NCI-H2196 (cell line): ENCODE data around the gene KHK.

Experiments
- DNase-seq: peaks from one replicate; lab custom pipeline; 2025; ENCODE audit not compliant: unreplicated experiment; lab: John Stamatoyannopoulos, UW

KHK gene

DNA sequence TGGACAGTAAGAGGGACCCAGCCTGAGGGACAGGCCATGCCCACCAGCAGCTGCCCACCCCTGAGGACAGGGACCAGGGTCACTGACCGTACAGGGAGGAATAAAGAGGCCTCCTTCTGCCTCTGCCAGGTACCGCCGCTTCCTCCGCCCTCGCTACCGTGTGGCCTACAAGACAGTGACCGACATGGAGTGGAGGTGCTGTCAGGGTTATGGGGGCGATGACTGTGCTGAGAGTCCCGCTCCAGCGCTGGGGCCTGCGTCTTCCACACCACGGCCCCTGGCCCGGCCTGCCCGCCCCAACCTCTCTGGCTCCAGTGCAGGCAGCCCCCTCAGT lies 6.0 kb upstream of the KHK start:
- no peak for DNase-seq

DNA sequence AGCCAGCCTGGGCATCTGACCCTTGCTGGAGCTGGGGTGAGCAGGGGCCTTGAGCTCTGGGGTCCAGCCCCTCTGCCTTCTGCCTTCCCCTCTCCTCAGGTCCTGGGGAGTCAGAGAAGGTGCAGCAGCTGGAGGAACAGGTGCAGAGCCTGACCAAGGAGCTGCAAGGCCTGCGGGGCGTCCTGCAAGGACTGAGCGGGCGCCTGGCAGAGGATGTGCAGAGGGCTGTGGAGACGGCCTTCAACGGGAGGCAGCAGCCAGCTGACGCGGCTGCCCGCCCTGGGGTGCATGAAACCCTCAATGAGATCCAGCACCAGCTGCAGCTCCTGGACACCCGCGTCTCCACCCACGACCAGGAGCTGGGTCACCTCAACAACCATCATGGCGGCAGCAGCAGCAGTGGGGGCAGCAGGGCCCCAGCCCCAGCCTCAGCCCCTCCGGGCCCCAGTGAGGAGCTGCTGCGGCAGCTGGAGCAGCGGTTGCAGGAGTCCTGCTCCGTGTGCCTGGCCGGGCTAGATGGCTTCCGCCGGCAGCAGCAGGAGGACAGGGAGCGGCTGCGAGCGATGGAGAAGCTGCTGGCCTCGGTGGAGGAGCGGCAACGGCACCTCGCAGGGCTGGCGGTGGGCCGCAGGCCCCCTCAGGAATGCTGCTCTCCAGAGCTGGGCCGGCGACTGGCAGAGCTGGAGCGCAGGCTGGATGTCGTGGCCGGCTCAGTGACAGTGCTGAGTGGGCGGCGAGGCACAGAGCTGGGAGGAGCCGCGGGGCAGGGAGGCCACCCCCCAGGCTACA lies 4.4 kb upstream of the KHK start:
- no peak for DNase-seq

DNA sequence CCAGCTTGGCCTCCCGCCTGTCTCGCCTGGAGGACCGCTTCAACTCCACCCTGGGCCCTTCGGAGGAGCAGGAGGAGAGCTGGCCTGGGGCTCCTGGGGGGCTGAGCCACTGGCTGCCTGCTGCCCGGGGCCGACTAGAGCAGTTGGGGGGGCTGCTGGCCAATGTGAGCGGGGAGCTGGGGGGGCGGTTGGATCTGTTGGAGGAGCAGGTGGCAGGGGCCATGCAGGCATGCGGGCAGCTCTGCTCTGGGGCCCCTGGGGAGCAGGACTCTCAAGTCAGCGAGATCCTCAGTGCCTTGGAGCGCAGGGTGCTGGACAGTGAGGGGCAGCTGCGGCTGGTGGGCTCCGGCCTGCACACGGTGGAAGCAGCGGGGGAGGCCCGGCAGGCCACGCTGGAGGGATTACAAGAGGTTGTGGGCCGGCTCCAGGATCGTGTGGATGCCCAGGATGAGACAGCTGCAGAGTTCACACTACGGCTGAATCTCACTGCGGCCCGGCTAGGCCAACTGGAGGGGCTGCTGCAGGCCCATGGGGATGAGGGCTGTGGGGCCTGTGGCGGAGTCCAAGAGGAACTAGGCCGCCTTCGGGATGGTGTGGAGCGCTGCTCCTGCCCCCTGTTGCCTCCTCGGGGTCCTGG lies 3.7 kb upstream of the KHK start:
- no peak for DNase-seq

DNA sequence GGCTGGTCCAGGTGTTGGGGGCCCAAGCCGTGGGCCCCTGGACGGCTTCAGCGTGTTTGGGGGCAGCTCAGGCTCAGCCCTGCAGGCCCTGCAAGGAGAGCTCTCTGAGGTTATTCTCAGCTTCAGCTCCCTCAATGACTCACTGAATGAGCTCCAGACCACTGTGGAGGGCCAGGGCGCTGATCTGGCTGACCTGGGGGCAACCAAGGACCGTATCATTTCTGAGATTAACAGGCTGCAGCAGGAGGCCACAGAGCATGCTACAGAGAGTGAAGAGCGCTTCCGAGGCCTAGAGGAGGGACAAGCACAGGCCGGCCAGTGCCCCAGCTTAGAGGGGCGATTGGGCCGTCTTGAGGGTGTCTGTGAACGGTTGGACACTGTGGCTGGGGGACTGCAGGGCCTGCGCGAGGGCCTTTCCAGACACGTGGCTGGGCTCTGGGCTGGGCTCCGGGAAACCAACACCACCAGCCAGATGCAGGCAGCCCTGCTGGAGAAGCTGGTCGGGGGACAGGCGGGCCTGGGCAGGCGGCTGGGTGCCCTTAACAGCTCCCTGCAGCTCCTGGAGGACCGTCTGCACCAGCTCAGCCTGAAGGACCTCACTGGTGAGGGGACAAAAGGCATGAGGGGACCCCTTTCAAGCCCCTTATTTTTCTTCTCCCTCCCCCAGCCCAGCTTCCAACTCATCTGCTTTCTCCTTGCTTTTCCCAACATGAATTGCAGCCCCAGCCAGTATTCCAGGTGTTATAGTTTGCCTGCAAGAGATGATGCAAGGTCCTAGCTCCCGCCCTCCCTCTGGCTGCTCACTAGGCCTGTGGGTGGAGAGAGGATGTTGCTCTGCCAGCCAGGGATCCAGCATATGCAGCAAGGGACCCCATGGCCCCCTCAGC lies 2.9 kb upstream of the KHK start:
- DNase-seq: no peak

DNA sequence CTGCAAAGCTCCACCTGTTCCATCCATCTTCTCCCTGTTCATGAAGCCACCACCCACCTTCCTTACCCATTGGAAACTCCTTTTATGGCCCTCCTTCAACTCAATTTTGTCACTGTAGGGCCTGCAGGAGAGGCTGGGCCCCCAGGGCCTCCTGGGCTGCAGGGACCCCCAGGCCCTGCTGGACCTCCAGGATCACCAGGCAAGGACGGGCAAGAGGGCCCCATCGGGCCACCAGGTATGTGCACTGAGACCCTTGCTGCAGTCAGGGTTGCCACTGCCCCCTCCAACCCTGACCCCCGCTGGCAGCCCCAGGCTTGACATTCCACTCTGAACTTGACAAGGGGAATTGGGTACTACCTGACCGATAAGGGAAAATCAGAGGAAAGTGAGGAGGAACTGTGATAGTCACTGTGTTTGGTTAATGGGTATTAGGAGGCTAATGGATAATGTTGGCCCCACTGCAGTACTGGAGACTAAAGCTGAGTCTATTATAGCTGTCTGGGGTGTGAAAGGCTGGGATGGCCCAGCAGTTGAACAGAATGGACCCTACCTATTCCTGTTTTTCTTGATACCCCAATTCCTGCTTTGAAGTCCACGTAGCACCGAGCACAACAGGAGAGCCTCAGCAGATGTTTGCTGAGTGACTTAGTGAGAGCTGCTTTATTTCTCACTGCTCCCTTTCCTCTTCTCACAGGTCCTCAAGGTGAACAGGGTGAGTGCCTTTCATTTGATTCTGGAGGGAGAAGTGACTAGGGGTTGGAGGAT lies 2.1 kb upstream of the KHK start:
- no peak for DNase-seq

DNA sequence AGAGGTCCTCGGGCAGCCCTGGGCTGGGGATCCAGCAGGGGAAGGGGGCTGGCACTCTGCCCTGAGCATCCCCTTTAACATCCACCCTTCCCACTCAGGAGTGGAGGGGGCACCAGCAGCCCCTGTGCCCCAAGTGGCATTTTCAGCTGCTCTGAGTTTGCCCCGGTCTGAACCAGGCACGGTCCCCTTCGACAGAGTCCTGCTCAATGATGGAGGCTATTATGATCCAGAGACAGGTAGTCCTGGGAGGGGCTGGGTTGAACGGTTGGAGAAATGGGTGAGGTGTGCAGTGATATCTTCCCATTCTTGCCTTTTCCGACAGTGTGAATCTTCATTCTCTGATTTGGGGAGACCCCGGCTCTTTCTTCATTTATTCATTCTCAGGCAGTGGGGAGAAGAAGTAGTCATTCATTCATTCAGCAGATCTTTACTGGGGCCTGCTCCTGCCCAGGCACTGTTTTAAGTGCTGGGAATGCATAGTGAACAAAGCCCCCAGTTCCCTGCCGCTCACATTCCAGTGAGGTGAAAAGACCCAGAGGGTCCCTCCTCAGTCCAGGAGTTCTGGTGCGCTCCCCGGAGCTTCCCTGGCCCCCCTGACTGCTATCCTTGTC lies 1.4 kb upstream of the KHK start:
- DNase-seq: no peak

DNA sequence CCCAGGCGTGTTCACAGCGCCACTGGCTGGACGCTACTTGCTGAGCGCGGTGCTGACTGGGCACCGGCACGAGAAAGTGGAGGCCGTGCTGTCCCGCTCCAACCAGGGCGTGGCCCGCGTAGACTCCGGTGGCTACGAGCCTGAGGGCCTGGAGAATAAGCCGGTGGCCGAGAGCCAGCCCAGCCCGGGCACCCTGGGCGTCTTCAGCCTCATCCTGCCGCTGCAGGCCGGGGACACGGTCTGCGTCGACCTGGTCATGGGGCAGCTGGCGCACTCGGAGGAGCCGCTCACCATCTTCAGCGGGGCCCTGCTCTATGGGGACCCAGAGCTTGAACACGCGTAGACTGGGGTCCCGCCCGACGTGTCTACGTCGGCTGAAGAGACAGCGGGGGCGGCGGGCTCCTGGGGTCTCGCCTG lies 891 bp upstream of the KHK start:
- DNase-seq: peak; percentile 50

DNA sequence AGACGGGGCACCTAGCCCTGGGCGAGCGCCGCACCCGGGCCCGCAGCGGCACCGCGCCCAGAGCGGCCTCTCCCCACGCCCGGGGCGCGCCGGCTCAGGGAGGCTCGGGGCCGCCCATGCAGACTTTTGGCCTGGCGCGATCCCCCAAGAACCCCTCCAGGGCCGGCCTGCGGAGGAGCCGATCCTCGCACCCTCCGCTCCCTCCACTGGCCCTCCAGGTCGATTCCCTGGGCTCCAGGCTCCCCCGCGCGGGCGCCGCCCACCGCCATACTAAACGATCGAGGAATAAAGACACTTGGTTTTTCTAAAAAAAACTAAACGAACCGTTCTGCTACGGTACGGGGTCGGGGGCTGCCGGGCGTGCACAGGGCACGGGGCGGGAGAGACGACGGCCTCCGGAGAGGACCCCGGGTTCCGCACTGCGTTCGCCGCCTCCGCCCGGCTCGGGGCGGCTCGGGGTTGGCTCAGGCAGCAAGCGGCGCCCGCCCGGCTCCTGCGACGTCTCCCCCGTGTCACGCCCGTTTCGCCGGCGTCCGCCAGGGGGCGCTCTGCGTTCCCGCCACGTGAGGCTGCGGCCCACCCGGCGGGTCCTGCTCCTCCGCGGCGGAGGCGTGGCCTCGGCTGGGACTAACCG lies 365 bp upstream of the KHK start:
- peak; percentile 95 for DNase-seq

DNA sequence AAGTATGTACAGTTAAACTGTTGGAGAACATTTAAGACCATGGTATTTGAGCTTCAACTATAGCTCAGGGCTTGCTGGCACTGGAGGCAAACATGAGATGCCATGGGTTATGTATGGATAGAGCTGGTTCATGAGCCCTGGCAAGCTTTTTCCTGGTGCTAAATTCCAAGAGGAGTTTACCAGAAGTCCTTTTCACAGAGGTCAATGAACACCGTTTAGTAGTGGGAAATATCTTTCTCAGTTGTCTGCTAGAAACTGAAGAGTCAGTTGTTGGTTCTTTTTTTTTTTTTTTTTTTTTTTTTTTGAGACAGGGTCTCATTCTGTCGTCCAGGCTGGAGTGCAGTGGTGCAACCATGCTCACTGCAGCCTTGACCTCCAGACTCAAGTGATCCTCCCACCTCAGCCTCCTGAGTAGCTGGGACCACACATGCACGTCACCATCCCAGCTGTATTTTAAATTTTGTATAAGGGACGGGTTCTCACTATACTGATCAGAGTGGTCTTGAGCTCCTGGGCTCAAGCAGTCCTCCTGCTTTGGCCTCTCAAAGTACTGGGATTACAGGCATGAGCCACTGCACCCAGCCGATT lies 1.3 kb downstream of the KHK start:
- no peak for DNase-seq

DNA sequence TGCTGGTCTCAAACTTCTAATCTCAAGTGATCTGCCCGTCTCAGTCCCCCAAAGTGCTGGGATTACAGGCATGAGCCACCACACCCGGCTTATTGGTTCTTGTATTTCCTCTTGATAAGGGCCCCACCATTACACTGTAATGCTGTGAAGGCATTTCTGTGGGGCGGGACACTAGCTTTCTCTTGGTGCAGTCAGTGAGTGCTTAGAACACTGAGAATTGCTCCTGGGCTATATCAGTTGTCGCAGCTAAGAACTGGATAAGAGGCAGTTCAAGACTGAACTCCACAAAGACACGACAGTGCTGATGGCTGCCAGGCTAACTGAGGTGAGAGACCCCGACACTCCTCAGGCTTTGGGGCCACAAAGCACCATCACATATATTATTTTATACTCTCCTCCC lies 2.1 kb downstream of the KHK start:
- DNase-seq: no peak

DNA sequence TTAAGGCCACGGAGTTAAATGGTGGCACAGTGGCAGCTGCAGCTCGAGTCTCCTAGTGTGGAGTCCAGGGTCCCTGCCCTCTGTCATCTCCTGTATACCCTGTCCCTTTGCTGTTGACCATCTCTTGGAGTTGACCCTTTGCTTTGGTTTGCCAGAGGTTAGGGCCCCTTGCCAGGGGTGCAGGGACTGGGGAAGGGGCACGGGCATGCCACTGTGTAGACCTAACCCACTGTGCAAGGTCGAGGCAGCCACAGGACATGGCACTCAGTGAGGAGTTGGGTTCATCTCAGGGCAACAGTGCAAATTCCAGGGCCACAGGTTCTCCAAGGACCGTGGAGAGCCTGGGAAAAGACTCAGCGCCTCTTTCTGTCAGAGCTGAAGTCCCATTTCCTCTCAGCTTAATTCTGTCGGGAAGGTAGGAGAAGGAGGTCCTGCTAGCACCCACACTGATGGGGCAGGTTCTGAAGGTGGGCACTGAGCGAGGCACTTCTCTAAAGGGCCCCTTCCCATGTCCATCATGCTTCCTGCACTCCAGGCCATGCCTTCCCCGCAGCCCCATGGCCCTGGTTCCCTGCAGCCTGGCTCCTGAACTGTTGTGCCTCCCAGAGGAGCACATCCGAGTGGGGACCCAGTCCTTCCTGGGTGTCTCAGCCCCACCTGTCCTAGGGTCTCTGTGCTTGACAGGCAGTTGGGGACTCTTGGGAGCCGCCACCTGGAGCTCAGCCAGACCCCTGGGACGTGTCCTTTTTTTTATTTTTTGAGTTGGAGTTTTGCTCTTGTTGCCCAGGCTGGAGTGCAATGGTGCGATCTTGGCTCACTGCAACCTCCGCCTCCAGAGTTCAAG lies 2.8 kb downstream of the KHK start:
- no peak for DNase-seq

DNA sequence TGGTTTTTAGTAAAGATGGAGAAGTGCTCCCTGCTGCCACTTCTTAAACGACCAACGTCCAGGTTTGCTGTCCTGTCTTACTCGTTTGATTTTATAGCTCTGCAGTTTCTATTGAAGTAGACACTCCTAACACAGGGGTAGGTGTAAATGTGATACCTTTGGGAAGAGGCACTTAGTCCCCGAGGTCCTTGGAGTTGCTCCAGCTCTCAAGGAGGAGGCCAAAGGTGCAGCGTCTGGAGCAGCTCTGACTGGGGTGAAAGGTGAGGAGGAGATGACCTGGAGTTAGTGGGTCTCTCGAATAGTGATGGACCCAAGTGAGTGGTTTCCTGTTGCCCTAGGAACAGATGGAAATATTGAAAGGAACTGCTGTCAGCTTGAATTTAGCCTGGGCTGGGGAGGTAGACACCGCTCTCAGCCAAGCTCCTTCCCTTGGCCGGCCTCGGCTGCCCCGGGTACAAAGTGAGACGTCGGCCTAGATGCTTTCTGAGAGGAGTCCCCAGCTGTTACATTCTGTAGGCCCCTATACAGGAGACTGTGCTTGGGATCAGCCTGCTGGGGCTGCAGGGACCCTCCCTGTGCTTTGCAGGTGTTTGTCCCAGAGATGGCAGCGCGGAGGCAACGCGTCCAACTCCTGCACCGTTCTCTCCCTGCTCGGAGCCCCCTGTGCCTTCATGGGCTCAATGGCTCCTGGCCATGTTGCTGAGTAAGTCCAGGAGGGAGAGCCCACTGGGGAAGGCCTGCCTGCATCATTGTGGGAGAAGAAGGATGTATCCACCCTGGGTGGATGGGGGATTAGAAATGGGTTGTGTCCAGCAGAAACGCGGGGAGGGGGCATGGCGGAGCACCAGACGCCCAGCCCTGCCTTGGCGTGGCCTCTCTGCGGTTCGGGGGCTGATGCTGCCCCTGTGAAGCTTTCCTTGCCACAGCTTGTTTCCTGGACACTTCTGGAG lies 5.4 kb downstream of the KHK start:
- no peak for DNase-seq

DNA sequence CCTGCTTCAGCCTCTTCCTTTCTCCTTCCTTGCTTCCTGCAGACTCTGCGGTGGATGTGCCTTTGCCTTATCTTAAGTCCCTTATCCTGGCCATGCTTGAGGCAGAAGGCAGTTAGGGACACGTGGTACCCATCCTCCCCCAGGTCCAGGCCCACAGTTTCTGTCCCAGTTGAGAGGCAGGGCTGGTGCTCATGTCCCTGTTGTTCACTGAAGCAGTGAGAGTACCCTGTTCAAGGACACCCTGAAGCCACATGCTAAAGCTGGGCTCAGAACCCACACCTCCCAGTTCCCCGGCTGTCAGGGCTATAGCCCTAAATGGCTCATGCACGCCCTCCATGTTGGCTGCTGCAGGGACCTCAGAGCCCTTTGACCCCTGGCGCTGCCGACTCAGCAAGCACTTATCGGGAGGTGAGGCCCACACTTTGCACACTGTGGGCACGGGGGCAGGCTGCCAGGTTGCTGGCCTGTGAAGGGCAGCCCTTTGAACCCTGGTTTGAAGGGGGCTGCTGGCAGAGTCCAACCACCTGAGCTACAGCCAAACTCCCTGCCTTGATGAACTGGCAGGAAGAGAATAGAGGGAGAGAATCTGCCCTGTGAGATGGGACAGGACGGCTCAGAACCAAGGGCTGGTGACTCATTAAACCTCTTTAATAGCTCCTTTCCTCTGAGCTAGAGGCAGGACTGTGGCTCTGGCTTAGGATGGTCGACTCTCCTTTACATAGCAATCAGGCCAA lies 6.3 kb downstream of the KHK start:
- no peak for DNase-seq

DNA sequence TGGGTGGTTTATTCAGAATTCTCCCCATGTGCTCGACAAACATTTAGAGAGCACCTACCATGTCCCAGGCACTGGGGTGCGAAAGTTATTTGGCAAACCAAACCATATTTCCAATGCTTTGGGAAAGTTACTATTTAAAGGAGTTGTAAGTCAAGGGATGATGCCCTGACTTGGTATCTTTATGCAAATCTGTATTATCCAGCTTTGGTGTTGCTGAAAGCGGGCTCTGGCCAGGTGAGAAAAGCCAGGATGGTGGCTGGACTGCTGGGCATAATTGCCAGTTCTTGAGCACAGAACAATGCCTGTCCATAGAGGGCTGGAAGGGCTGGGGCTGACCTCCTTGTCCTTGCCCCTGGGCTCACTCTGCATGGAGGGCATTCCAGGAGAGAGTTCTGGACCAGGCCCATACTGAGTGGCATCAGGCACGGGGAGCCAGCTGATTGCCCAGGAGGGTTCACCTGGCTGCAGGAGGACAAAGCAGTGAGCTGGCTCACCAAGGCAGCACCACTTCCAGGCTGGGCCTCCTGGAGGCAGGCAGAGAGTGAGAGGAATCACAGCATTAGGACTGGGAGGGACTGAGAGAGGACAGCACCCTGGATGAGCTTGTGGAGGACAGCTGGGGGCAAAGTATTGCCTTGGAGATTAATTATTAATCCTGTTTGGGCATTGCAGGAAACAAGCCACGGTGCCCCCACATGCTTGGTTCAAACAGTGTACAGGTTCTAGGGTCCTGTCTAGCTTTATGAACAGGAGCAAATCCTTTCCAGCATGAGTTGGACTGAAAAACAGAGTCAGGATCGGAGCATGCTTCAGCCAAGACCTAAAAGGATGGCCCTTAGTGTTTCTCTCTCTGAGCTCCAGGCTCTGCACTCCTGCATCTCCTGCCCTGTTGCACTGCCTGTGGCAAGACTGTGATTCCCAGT lies 7.1 kb downstream of the KHK start:
- DNase-seq: no peak

DNA sequence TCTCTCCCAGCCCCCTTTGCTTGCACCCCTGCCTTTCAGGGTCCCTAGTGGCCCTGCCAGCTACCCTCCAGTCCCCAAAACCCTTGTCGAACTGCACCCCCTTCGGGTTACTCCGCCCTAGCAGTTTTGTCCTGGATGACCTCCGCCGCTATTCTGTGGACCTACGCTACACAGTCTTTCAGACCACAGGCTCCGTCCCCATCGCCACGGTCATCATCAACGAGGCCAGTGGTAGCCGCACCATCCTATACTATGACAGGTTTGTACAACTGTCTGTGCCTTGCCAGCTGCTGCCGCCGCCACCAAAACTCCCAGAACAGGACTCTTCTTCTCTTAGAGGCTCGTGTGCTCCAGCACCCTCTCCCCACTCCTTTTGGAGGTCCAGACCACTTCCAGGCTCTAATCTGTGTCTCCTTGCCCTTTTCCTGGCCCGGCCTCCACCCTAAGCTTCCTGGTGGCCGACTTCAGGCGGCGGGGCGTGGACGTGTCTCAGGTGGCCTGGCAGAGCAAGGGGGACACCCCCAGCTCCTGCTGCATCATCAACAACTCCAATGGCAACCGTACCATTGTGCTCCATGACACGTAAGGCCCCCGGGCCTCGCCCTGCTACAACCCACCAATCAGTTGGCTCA lies 7.9 kb downstream of the KHK start:
- DNase-seq: no peak

DNA sequence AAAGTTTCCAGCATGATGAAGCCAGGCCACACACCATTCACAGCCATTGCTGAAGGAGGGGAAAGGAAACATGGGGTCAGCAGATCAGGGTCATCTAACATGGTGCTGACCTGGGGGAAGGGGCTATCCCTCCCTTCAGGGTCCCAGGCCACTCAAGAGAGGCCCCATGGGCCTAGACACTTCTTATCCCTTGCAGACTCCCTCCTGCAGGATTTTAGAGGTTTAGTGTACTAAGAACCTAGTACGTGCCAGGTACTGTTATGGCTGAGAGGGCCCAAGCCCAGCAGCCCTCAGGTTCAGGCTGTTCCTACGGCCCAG lies 8.8 kb downstream of the KHK start:
- no peak for DNase-seq
